Cardiac fibroblast (primary cell): ENCODE measurements around the gene ERO1B.
A peak's percentile ranks its signal among the peaks of the same experiment; 100 is the strongest.

Source experiments
- DNase-seq, 2 donors: peaks; one replicate each; pipeline versions ENCODE4 v3.0.0 to v3.0.0-alpha.2; 2010; ENCODE audit warnings: low read depth in 2 of 2
- H3K4me3 ChIP-seq, 2 donors: replicated peaks in 1 of 2; 1 replicate in 1 of 2; 2 replicates in 1 of 2; pipeline ENCODE4 v1.5.1; 2011; ENCODE audit warnings: low read depth in 2 of 2, low read length in 2 of 2, mild to moderate bottlenecking in 2 of 2, moderate library complexity in 1 of 2
- CTCF ChIP-seq: IDR thresholded peaks from one replicate; pipeline ENCODE4 v1.5.1; 2011; ENCODE audit warnings: low read depth, mild to moderate bottlenecking, low read length, inconsistent platforms

ERO1B gene

DNA sequence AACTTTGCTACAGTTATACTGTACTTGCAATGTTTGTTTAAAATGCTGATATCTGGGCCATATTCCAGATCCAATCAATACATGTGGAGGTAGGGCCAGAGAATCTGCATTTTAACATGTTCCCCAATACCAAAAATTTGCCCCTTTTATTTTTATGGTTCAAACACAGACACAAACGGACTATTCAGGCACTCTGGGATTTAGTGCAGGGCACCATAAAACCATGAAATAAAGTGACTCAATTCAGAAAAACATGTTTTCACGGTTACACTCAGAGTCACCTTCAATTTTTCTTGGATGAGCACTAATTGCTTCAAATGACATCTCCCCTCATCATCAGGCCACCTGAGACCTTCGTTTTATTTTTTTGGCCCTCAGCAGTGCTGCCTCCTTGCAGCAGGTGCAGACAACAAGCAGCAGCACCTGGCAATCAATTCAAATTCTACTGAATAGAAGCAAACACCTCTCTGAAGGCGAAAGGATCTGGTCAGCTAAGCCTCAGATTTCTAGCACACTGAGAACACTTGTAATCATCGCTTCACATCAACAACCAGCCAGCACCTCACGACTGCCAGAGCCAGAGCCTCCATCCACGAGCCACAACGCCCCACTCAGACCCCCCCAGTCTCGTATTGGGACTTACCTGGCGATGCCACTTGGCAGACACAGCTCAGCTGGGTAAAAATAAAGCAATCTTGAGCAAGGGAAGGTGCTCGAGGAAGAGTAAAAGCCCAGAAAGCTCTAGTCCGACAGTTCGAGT, 1.1 kb downstream of the ERO1B start:
- no peak for TF ChIP-seq CTCF
- peak overlapping the region; percentile 67 to 84 for H3K4me3 ChIP-seq
- no peak for DNase-seq

- no peak for DNase-seq
- no peak overlapping the region for H3K4me3 ChIP-seq
- no peak for TF ChIP-seq CTCF
Observed at GRCh38 chr1:236275586-236275985, 6.2 kb downstream of the ERO1B start.

DNA sequence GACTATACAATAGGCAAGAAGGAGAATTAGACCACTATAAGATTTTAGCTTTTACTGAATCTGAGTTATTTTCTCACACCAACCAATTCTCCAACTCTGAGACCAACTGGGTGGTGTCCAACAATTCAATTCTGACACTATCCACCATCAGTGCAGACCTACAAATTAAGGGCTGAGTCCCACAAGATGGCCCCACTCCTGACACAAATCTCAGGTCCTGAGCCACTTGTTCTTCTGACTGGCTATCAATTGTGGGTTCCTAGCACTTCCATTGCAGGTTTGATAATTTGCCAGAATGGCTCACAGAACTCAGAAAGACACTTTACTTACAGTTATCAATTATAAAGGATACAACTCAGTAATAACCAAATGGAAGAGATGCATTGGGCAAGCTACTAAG, 6.7 kb downstream of the ERO1B start:
- TF ChIP-seq CTCF, result no peak
- no peak for DNase-seq
- no peak overlapping the region for H3K4me3 ChIP-seq

GRCh38 chr1:236273358-236273757, 8.4 kb downstream of the ERO1B start:
- no peak for TF ChIP-seq CTCF
- no peak for DNase-seq

GRCh38 chr1:236269439-236269838, 12.3 kb downstream of the ERO1B start:
- TF ChIP-seq CTCF, result no peak

More at GRCh38 chr1:236273358-236273757, 8.4 kb downstream of the ERO1B start:
- no peak overlapping the region for H3K4me3 ChIP-seq

DNA sequence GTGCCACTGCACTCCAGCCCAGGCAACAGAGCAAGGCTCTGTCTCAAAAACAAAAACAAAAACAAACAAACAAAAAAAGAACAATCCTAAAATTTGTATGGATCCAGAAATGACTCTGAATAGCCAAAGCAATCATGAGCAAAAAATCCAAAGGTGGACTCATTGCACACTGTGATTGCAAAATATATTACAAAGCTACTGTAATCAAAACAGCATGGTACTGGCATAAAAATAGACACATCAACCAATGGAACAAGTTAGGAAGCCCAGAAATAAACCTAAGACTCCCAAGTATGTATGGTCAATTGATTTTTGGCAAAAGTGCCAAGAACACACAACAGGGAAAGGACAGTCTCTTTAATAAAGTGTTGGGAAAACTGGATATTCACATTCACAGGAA, 19.9 kb downstream of the ERO1B start:
- no peak for TF ChIP-seq CTCF
- H3K4me3 ChIP-seq, result no peak overlapping the region
- no peak for DNase-seq

More at GRCh38 chr1:236269439-236269838, 12.3 kb downstream of the ERO1B start:
- H3K4me3 ChIP-seq, result no peak overlapping the region
- no peak for DNase-seq

GRCh38 chr1:236261033-236261432, 20.7 kb downstream of the ERO1B start:
- no peak for TF ChIP-seq CTCF
- DNase-seq, result no peak
- H3K4me3 ChIP-seq, result no peak overlapping the region
